H1 (cell line): ENCODE data around the gene VEZT. TPM values are rescaled to one million over a fixed set of nuclear protein-coding genes. Genes with fewer than 3 reads are reported as not detected.

Source experiments
- CTCF ChIA-PET: fragments of 300-600 bp; sonication (Branson Sonifier 250); formaldehyde crosslinking; loops from one replicate; lab custom pipeline; 2021; ENCODE audit not compliant: partially characterized antibody; lab: Charles Lee
- POLR2A ChIA-PET: fragments of 300-600 bp; sonication (Branson Sonifier 250); formaldehyde crosslinking; loops from one replicate; lab custom pipeline; 2021; ENCODE audit warnings: inconsistent platforms; ENCODE audit not compliant: partially characterized antibody; lab: Charles Lee
- DNase-seq, 2 experiments: peaks; one replicate each; pipeline versions ENCODE4 v3.0.0 to v3.0.0-alpha.2; 2010 to 2022; ENCODE audit warnings: low spot score in 2 of 2, low read depth in 1 of 2, mixed read lengths in 1 of 2
- FAIRE-seq: peaks from 2 replicates; lab custom pipeline; 2011; peaks lifted over from hg19 to GRCh38; lab: Jason Lieb, UNC
- H2AFZ ChIP-seq: 2 replicates; pipeline ENCODE4 v1.8.1; 2012; ENCODE audit warnings: low read length, inconsistent platforms
- H2AK5ac ChIP-seq: 2 replicates; pipeline ENCODE4 v1.6.1; 2013; ENCODE audit warnings: low read depth, low read length
- H2BK120ac ChIP-seq: replicated peaks from 2 replicates; pipeline ENCODE3; 2013; ENCODE audit warnings: low read depth, low read length, inconsistent platforms
- H2BK12ac ChIP-seq: 2 replicates; pipeline ENCODE4 v1.6.1; 2013; ENCODE audit warnings: low read depth, low read length
- H2BK15ac ChIP-seq: 2 replicates; pipeline ENCODE4 v1.6.1; 2013; ENCODE audit warnings: low read length
- H2BK20ac ChIP-seq: 2 replicates; pipeline ENCODE4 v1.6.1; 2013; ENCODE audit warnings: low read length
- H2BK5ac ChIP-seq: 2 replicates; pipeline ENCODE4 v1.6.1; 2013; ENCODE audit warnings: low read depth, low read length
- H3K14ac ChIP-seq: 2 replicates; pipeline ENCODE4 v1.6.1; 2013; ENCODE audit warnings: inconsistent platforms; ENCODE audit not compliant: insufficient read length
- H3K18ac ChIP-seq: 2 replicates; pipeline ENCODE4 v1.6.1; 2013; ENCODE audit warnings: low read length; ENCODE audit errors: extremely low read depth
- H3K23ac ChIP-seq: 2 replicates; pipeline ENCODE4 v1.6.1; 2013; ENCODE audit warnings: inconsistent platforms; ENCODE audit not compliant: insufficient read length
- H3K23me2 ChIP-seq: 2 replicates; pipeline ENCODE4 v1.6.1; 2013; ENCODE audit warnings: low read depth, low read length
- H3K27ac ChIP-seq: 2 replicates; pipeline ENCODE4 v1.6.1; 2011; ENCODE audit warnings: low read depth, low read length, inconsistent platforms
- H3K27me3 ChIP-seq, 4 experiments: replicated peaks in 1 of 4; 1 replicate in 1 of 4; 2 replicates in 3 of 4; pipeline versions ENCODE4 v1.6.1 to v1.8.1; 2011 to 2013; ENCODE audit warnings: low read length in 3 of 4, mild to moderate bottlenecking in 3 of 4, inconsistent platforms in 2 of 4, mixed read lengths in 2 of 4, moderate library complexity in 1 of 4; ENCODE audit not compliant: control insufficient read depth in 3 of 4, insufficient read depth in 3 of 4; ENCODE audit errors: extremely low read depth in 1 of 4
- H3K36me3 ChIP-seq, 4 experiments: 2 replicates each; pipeline versions ENCODE4 v1.6.1 to v1.8.1; 2011 to 2013; ENCODE audit warnings: mild to moderate bottlenecking in 4 of 4, low read length in 3 of 4, moderate library complexity in 2 of 4, control low read depth in 1 of 4, inconsistent platforms in 1 of 4; ENCODE audit not compliant: insufficient read depth in 4 of 4, control insufficient read depth in 2 of 4
- H3K4ac ChIP-seq: replicated peaks from 2 replicates; pipeline ENCODE3; 2013; ENCODE audit warnings: low read length, low read depth, mixed read lengths, inconsistent platforms; ENCODE audit not compliant: insufficient read length
- H3K4me1 ChIP-seq, 4 experiments: replicated peaks in 1 of 4; 1 replicate in 1 of 4; 2 replicates in 3 of 4; pipeline versions ENCODE4 v1.6.1 to v1.8.1; 2011 to 2013; ENCODE audit warnings: low read length in 3 of 4, inconsistent platforms in 2 of 4, mixed read lengths in 1 of 4; ENCODE audit not compliant: insufficient read depth in 4 of 4, control insufficient read depth in 3 of 4
- H3K4me2 ChIP-seq, 2 experiments: 2 replicates each; pipeline versions ENCODE4 v1.6.1 to v1.8.1; 2011 to 2013; ENCODE audit warnings: low read depth in 2 of 2, low read length in 2 of 2, control low read depth in 1 of 2, inconsistent platforms in 1 of 2, mild to moderate bottlenecking in 1 of 2; ENCODE audit not compliant: insufficient read depth in 1 of 2
- H3K4me3 ChIP-seq, 4 experiments: fragments of 200-600, 300-600 bp in 1 of 4; sonication (generic), shearing (Covaris generic), sonication (Bioruptor Twin) in 1 of 4; 2 replicates each; pipeline versions ENCODE4 v1.5.1 to v1.8.1; 2011 to 2016; ENCODE audit warnings: low read length in 4 of 4, low read depth in 3 of 4, control low read depth in 2 of 4, inconsistent platforms in 2 of 4, mild to moderate bottlenecking in 2 of 4, mixed read lengths in 1 of 4, moderate library complexity in 1 of 4; ENCODE audit not compliant: insufficient read depth in 2 of 4; ENCODE audit errors: extremely low read depth in 1 of 4
- H3K56ac ChIP-seq: replicated peaks from 2 replicates; pipeline ENCODE3; 2013; ENCODE audit warnings: low read depth, mild to moderate bottlenecking, mixed read lengths, low read length, inconsistent platforms; ENCODE audit not compliant: insufficient read length
- H3K79me1 ChIP-seq: 2 replicates; pipeline ENCODE4 v1.6.1; 2013; ENCODE audit warnings: low read depth, low read length, control low read depth
- H3K79me2 ChIP-seq, 2 experiments: 2 replicates each; pipeline versions ENCODE4 v1.6.1 to v1.8.1; 2012 to 2013; ENCODE audit warnings: low read length in 2 of 2, mild to moderate bottlenecking in 2 of 2, inconsistent platforms in 1 of 2; ENCODE audit not compliant: insufficient read depth in 2 of 2, control insufficient read depth in 1 of 2
- H3K9ac ChIP-seq, 4 experiments: replicated peaks in 1 of 4; 1 replicate in 1 of 4; 2 replicates in 3 of 4; pipeline versions ENCODE4 v1.6.1 to v1.8.1; 2011 to 2013; ENCODE audit warnings: low read depth in 3 of 4, low read length in 3 of 4, control low read depth in 2 of 4, mild to moderate bottlenecking in 2 of 4, moderate library complexity in 2 of 4, inconsistent platforms in 1 of 4; ENCODE audit errors: extremely low read depth in 1 of 4
- H3K9me3 ChIP-seq, 2 experiments: 2 replicates each; pipeline versions ENCODE4 v1.6.1 to v1.8.1; 2012 to 2013; ENCODE audit warnings: mild to moderate bottlenecking in 2 of 2, moderate library complexity in 2 of 2, control low read depth in 1 of 2, inconsistent platforms in 1 of 2, low read depth in 1 of 2, low read length in 1 of 2, mixed read lengths in 1 of 2; ENCODE audit not compliant: insufficient read depth in 2 of 2
- H4K20me1 ChIP-seq, 2 experiments: replicated peaks in 1 of 2; 2 replicates each; pipeline versions ENCODE3 to v1.8.1; 2011 to 2013; ENCODE audit warnings: inconsistent platforms in 2 of 2, low read length in 2 of 2, mild to moderate bottlenecking in 1 of 2; ENCODE audit not compliant: insufficient read depth in 2 of 2, control insufficient read depth in 1 of 2
- H4K5ac ChIP-seq: 2 replicates; pipeline ENCODE4 v1.6.1; 2013; ENCODE audit warnings: low read length, low read depth, mixed read lengths, inconsistent platforms; ENCODE audit not compliant: insufficient read length
- H4K8ac ChIP-seq: 2 replicates; pipeline ENCODE4 v1.8.0; 2013; ENCODE audit warnings: mild to moderate bottlenecking, moderate library complexity, low read length, inconsistent platforms; ENCODE audit not compliant: insufficient read depth; ENCODE audit errors: extremely low read depth
- H4K91ac ChIP-seq: replicated peaks from 2 replicates; pipeline ENCODE3; 2013; ENCODE audit warnings: low read length, mixed read lengths, inconsistent platforms; ENCODE audit not compliant: insufficient read length
- POLR2A ChIP-seq, 2 experiments: IDR thresholded peaks; 1 replicate in 1 of 2; 2 replicates in 1 of 2; pipeline ENCODE4 v1.6.1; 2011; ENCODE audit warnings: low read depth in 2 of 2, low read length in 2 of 2, mild to moderate bottlenecking in 2 of 2; ENCODE audit errors: control extremely low read depth in 1 of 2
- SIN3A ChIP-seq, 2 experiments: IDR thresholded peaks in 1 of 2; conservative IDR thresholded peaks in 1 of 2; 2 replicates each; pipeline ENCODE4 v1.6.1; 2011 to 2012; ENCODE audit warnings: low read length in 2 of 2, improper control_type of control experiment in 1 of 2, low read depth in 1 of 2, mild to moderate bottlenecking in 1 of 2
- WGBS, 2 experiments: shearing (Covaris generic) in 1 of 2; methylation state at CpG; one replicate each; pipeline versions ENCODE4 v1.1.6 to v1.1.7; 2013 to 2015; ENCODE audit warnings: low lambda C conversion rate in 2 of 2, mixed read lengths in 2 of 2, inconsistent platforms in 1 of 2, low coverage in 1 of 2, missing lambda C conversion rate in 1 of 2; ENCODE audit not compliant: insufficient replicate concordance in 2 of 2, insufficient coverage in 1 of 2, insufficient read length in 1 of 2; ENCODE audit errors: extremely low coverage in 1 of 2, missing lambda C conversion rate in 1 of 2; 5-methylcytosine and 5-hydroxymethylcytosine counted together
- polyA plus RNA-seq, 7 experiments: library from polyadenylated mRNA; depleted of rRNA in 3 of 7; stranded (reverse) in 5 of 7; unstranded in 2 of 7; fragments of >200 nt in 5 of 7; fragments of 200-250 nt in 2 of 7; gene quantifications; 1 replicate in 5 of 7; 2 replicates in 1 of 7; 4 replicates in 1 of 7; pipeline versions ENCODE4 v1.2.1 to v1.2.3, GENCODE V29; 2011 to 2013; ENCODE audit warnings: missing spikeins in 2 of 7, mixed read lengths in 2 of 7
- total RNA-seq: library from RNA; stranded (reverse); fragmentation: NEBNext Ultra II Directional; extraction: Animal tissue kit (Norgen Biotek cat#: 25700); gene quantifications from 2 replicates; pipeline ENCODE4 v1.2.1, GENCODE V29; 2021

VEZT gene
- total and polyA plus RNA-seq, 2 of the 8 experiments (the other 6 are each of a cell fraction or from before 2014, with no cell fraction given): 44.0 to 56.1 TPM

DNA sequence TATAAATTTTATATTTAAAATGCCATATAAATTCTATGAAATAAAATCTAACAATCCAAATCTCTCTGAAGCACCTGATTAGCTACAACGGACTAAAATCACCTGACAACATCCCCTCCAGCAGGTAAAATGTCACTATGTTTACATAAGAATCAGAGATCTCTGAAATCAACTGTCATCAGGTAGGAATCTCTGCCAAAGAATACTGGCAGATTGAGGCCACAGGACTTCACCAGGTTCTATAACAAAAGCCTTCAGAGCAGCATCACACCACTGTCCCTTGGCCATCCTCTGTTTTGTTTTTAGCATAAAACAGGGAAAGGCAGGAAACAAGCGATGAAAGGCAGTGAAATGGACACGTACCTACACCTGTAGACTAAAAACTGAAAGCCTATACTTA lies 22.5 kb upstream of the VEZT start:
- Histone ChIP-seq H3K4me1 (peaks cover 0 to 6% (median 2%) of the 10 kb centered on the region in 4 experiments; a peak in 2 of 7 replicates), H4K20me1 (no peaks in the 10 kb centered on the region), H2AFZ (no peak overlapping the region), H4K91ac (no peak overlapping the region), H4K5ac (no peak overlapping the region), H2AK5ac (no peak overlapping the region), H3K9me3 (no peaks in the 10 kb centered on the region), H2BK15ac (no peak overlapping the region), H3K56ac (no peak overlapping the region), H3K9ac (no peak overlapping the region), H3K36me3 (no peaks in the 10 kb centered on the region), H3K79me1 (no peaks in the 10 kb centered on the region), H3K14ac (no peak overlapping the region), H2BK120ac (no peak overlapping the region), H3K4me3 (no peak overlapping the region), H3K23me2 (no peaks in the 10 kb centered on the region), H3K27me3 (no peaks in the 10 kb centered on the region), H3K18ac (no peak overlapping the region), H3K79me2 (peaks cover 0 to 71% of the 10 kb centered on the region in 2 experiments; a peak in 2 of 4 replicates), H4K8ac (no peak overlapping the region), H2BK12ac (no peak overlapping the region), H3K4ac (no peak overlapping the region), H2BK20ac (no peak overlapping the region), H3K23ac (no peak overlapping the region), H3K27ac (no peak overlapping the region), H2BK5ac (no peak overlapping the region), H3K4me2 (no peak overlapping the region; a peak in 1 of 4 replicates)
- no peak for TF ChIP-seq POLR2A (IDR thresholded peaks at IDR 0.05; ENCODE audit: control extremely low read depth in 1 of 2, low read depth in 2 of 2, low read length in 2 of 2)
- TF ChIP-seq SIN3A (conservative IDR thresholded peaks at IDR 0.05 in 1 of 2, IDR thresholded peaks at IDR 0.05 in 1 of 2; ENCODE audit: low read depth in 1 of 2, low read length in 2 of 2): 0 out of 4 replicates have a peak, but pooled peaks of 1 of the 2 experiments have one; percentile 53
- DNase-seq: no peak
- WGBS, 2 experiments: 46% methylated on average over 3 of the region's 3 CpGs; no CpG with 5 or more reads in 1 of the 2 experiments
- POLR2A ChIA-PET: no interaction called here
- CTCF ChIA-PET: no interaction called here
- FAIRE-seq: no peak
